Ascending aorta (tissue), 2 donors: ENCODE data around the gene FAM3A. TPM values are rescaled to one million over a fixed set of nuclear protein-coding genes. Genes with fewer than 3 reads are reported as not detected.
A peak's percentile ranks its signal among the peaks of the same experiment; 100 is the strongest.

Source experiments
- DNase-seq, 2 donors: peaks; one replicate each; pipeline ENCODE4 v3.0.0-alpha.2; 2019; ENCODE audit warnings: low spot score in 2 of 2
- H3K27ac ChIP-seq, 2 donors: fragments of 200-600 bp; sonication (generic); one replicate each; pipeline ENCODE4 v1.5.1; 2016 to 2017; ENCODE audit warnings: mild to moderate bottlenecking in 1 of 2
- H3K27me3 ChIP-seq: fragments of 200-600 bp; sonication (generic); one replicate; pipeline ENCODE4 v1.5.1; 2017
- H3K36me3 ChIP-seq, 2 donors: fragments of 200-600 bp; sonication (generic); one replicate each; pipeline ENCODE4 v1.5.1; 2016
- H3K4me1 ChIP-seq, 2 donors: fragments of 200-600 bp; sonication (generic); one replicate each; pipeline ENCODE4 v1.5.1; 2016 to 2017; ENCODE audit warnings: mild to moderate bottlenecking in 1 of 2
- H3K4me3 ChIP-seq, 2 donors: fragments of 200-600 bp; sonication (generic); one replicate each; pipeline ENCODE4 v1.5.1; 2016 to 2017; ENCODE audit warnings: mild to moderate bottlenecking in 1 of 2
- H3K9me3 ChIP-seq, 2 donors: fragments of 200-600 bp; sonication (generic); one replicate each; pipeline ENCODE4 v1.5.1; 2016
- intact Hi-C: fragments of 100-400 bp; cut with DNase I; formaldehyde crosslinking; loops from one replicate; pipeline ENCODE4 v1.15.1; 2023
- total RNA-seq: library from RNA; depleted of rRNA; stranded (reverse); fragments of >200 nt; gene quantifications from one replicate; pipeline ENCODE4 v1.1.0, GENCODE V29; 2016
- TF ChIP-seq, protein P1 (sequence below), 3 experiments: fragments of 200-600 bp in 2 of 3; fragments of 450-650 bp in 1 of 3; sonication (generic) in 2 of 3; IDR thresholded peaks; one replicate each; pipeline ENCODE4 v1.5.1; 2016 to 2019; ENCODE audit warnings: antibody characterized with exemption in 3 of 3, mild to moderate bottlenecking in 1 of 3, moderate library complexity in 1 of 3

The FAM3A gene
- total RNA-seq, 1 donor from 2014 or later, result 69.9 TPM

DNA sequence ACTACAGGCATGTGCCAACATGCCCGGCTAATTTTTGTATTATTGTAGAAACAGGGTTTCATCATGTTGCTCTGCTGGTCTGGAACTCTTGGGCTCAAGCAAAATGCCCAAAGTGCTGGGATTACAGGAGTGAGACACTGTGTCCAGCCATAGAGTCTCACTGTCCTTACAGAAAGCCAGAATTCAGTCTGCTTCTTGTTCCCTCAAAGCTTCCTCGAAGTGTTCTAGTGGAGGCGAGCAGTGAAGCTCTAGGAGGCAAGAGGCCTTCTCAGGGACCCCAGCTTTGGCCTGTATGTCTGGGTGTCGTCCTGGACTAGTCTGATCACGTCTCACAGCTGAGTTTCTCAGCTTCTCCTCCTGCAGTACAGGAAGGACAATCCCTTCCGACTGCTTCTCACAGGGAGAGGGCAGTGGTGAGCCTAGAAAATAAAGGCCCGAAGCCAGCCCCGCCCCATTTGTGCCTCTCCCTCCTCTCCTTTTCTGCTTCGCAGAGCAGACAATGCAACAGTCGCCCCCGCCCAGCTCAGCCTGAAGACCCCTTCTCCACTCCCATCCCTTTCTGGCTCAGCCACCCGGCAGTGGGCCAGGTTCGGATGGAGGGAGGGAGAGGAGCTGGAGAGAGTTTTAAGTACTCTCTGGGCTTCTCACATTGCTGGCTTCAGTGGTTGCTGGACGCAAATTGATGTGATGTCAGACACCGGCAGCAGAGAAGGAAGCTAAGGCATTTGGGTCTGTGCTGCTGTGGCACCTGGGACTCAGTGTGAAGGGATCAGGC lies 11.1 kb upstream of the FAM3A start:
- DNase-seq, result peak in 1 of 2 donors; percentile 87
- TF ChIP-seq, protein P1, sequence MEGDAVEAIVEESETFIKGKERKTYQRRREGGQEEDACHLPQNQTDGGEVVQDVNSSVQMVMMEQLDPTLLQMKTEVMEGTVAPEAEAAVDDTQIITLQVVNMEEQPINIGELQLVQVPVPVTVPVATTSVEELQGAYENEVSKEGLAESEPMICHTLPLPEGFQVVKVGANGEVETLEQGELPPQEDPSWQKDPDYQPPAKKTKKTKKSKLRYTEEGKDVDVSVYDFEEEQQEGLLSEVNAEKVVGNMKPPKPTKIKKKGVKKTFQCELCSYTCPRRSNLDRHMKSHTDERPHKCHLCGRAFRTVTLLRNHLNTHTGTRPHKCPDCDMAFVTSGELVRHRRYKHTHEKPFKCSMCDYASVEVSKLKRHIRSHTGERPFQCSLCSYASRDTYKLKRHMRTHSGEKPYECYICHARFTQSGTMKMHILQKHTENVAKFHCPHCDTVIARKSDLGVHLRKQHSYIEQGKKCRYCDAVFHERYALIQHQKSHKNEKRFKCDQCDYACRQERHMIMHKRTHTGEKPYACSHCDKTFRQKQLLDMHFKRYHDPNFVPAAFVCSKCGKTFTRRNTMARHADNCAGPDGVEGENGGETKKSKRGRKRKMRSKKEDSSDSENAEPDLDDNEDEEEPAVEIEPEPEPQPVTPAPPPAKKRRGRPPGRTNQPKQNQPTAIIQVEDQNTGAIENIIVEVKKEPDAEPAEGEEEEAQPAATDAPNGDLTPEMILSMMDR (IDR thresholded peaks at IDR 0.05), result peak; percentile 31 to 55 (median 46)
- Histone ChIP-seq H3K36me3 (peaks cover 0 to 1% of the 10 kb centered on the region in 2 donors), H3K27me3 (no peaks in the 10 kb centered on the region), H3K4me3 (peak overlapping the region; percentile 8 to 56), H3K27ac (peak overlapping the region; percentile 67 to 73), H3K9me3 (no peaks in the 10 kb centered on the region), H3K4me1 (peaks cover 0 to 6% of the 10 kb centered on the region in 2 donors)
- intact Hi-C loops, result no loop called here

DNA sequence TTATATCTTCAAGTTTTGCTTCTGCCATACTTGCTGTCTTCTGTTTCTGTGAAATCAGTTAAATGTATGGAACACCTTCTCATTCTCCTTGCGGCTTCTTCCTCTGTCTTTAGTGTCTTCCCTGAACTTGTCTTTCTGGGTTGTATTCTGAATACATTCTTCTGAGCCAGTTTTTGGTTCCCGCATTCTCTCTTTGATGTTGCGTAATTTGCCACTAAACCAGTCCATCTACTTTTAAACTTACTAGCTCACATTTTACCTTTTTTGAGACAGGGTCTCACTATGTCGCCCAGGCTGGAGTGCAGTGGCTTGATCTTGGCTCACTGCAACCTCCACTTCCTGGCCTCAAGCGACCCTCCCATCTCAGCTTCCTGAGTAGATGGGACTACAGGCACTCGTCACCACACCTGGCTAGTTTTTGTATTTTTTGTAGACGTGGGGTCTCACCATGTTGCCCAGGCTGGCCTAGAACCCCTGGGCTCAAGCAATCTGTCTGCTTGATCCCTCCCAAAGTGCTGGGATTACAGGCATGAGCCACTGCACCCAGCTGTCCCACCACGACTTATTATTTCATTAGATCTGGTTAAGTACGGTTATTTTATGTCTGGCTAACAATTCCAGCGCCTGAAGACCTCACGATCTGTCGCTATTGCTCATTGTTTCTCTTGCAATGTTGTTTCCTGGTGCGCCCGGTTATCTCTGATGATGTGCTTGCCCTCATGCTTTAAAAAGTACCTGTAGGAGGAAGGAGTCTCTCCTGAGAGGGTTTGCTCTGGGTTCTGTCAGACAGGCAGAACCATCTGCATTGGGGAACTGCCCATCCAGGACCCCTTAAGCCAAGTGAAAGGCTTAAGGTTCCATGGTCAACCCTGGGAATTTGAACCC lies 9.8 kb upstream of the FAM3A start:
- Histone ChIP-seq H3K4me3 (no peak overlapping the region), H3K4me1 (peaks cover 0 to 3% of the 10 kb centered on the region in 2 donors), H3K27ac (peak overlapping the region; percentile 67 to 73), H3K27me3 (no peaks in the 10 kb centered on the region), H3K9me3 (no peaks in the 10 kb centered on the region), H3K36me3 (no peaks in the 10 kb centered on the region)
- intact Hi-C loops, result no loop called here
- no peak for DNase-seq
- TF ChIP-seq, protein P1 (IDR thresholded peaks at IDR 0.05), result no peak

DNA sequence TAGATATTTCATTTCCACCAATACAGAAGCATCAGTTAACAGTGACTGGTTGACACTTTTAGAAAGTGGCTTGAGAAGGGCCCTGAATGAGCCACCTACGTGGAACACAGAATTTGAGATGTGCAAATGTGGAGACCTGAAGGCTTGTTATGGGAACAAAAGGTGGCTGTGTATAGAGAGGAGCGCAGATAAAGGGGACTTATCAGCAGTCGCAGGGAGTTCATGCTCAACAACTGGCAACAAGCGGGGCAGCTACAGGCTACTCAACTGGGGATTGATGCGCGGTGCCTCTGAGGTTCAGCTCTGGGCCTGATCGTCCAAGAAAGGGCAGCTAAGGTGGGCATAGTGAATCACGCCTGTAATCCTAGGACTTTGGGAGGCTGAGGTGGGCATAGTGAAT lies 3.4 kb upstream of the FAM3A start:
- H3K9me3 ChIP-seq, result no peaks in the 10 kb centered on the region
- H3K36me3 ChIP-seq, result no peaks in the 10 kb centered on the region
- no peak overlapping the region for H3K27ac ChIP-seq
- no peaks in the 10 kb centered on the region for H3K27me3 ChIP-seq
- DNase-seq, result no peak
- intact Hi-C loops, result no loop called here
- TF ChIP-seq, protein P1 (IDR thresholded peaks at IDR 0.05), result no peak
- peaks cover 2 to 5% of the 10 kb centered on the region in 2 donors for H3K4me1 ChIP-seq
- H3K4me3 ChIP-seq, result no peak overlapping the region

DNA sequence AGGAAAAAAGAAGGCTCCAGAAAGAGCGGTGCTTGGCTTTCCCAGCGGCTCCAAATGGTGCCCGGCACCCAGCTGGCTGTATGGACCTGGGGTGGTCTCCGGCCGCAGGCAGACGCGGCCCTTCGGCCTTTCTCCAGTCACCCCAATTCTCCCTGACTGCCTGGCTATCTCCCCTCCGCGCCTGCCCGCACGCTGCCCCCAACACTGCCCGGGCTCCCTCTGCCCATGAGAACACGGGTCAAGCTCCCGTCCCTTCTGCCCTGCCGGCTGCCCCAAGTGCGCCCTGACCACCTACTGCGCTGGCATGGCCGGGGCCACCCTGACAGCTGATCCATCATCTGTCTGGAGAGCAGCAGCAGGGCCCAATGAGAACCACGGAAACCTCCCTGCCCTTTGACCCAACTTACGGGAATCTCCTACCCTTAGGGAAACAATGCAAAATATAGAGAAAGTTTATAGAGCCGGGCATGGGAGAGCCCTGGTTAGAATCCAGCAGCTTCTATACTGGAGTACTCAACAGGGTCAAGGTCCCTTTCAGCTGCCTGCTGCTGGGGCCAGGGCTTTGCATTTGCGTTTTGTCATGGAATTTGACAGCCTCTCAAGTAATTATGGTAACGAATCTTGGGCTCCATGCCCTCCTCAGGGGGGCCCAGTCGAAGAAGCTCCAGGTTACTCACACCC lies 1.2 kb upstream of the FAM3A start:
- Histone ChIP-seq H3K4me1 (peaks cover 2 to 5% of the 10 kb centered on the region in 2 donors), H3K9me3 (no peaks in the 10 kb centered on the region), H3K36me3 (no peaks in the 10 kb centered on the region), H3K27me3 (no peaks in the 10 kb centered on the region), H3K4me3 (peak overlapping the region in 1 of 2 donors; percentile 60), H3K27ac (peak overlapping the region; percentile 82 to 88)
- TF ChIP-seq, protein P1 (IDR thresholded peaks at IDR 0.05), result no peak
- intact Hi-C loops, result no loop called here
- DNase-seq, result no peak

DNA sequence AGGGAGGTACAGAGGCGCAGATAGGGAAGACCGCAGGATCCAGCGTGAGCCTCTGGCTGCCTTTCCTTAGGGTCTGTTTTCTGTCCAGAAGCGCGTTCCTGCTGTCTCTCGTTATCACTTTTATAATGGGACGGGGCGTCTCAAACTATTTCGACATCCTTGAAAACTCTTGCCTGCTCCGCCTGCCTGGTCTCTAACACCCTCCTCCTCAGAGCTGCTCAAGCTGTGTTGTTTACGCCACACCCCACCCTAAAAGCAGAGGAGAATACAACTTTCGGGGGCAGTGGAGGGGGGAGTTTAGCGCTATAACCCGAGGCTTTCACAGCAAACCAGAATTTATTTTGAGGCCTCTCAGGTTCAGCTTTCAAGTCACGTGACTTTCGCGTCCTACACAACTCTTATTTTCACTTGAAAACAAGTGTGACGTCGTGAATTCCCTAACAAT lies 646 bp upstream of the FAM3A start:
- peak overlapping the region; percentile 60 to 72 for H3K4me3 ChIP-seq
- H3K27ac ChIP-seq, result peak overlapping the region; percentile 82 to 88
- H3K9me3 ChIP-seq, result no peaks in the 10 kb centered on the region
- intact Hi-C loops, result loop anchor here (1.0 kb wide), 2 partner anchors 26 to 37 kb away; partner anchors contain the start of genes LAGE3 and SLC10A3
- TF ChIP-seq, protein P1 (IDR thresholded peaks at IDR 0.05), result no peak
- no peak for DNase-seq
- H3K36me3 ChIP-seq, result no peaks in the 10 kb centered on the region
- H3K4me1 ChIP-seq, result peaks cover 2 to 5% of the 10 kb centered on the region in 2 donors
- H3K27me3 ChIP-seq, result no peaks in the 10 kb centered on the region
